Fibroblast of lung (primary cell): ENCODE data around the gene MSTN. TPM values are rescaled to one million over a fixed set of nuclear protein-coding genes. Genes with fewer than 3 reads are reported as not detected.

Experiments
- DNase-seq, 2 donors: peaks; one replicate each; pipeline versions ENCODE4 v3.0.0 to v3.0.0-alpha.2; 2010; ENCODE audit warnings: low read depth in 2 of 2
- H2AFZ ChIP-seq: 2 replicates; pipeline ENCODE4 v1.5.1; 2012; ENCODE audit warnings: low read length, control low read depth, inconsistent platforms
- H3K27ac ChIP-seq: 2 replicates; pipeline ENCODE4 v1.5.1; 2011; ENCODE audit warnings: low read length, control low read depth; ENCODE audit not compliant: insufficient read depth
- H3K27me3 ChIP-seq: 2 replicates; pipeline ENCODE4 v1.5.1; 2011; ENCODE audit warnings: mild to moderate bottlenecking, low read length; ENCODE audit not compliant: control insufficient read depth, insufficient read depth
- H3K36me3 ChIP-seq: 2 replicates; pipeline ENCODE4 v1.5.1; 2011; ENCODE audit warnings: low read length; ENCODE audit not compliant: control insufficient read depth, insufficient read depth
- H3K4me1 ChIP-seq: 2 replicates; pipeline ENCODE4 v1.5.1; 2011; ENCODE audit warnings: low read length; ENCODE audit not compliant: control insufficient read depth, insufficient read depth; ENCODE audit errors: extremely low read depth
- H3K4me2 ChIP-seq: 2 replicates; pipeline ENCODE4 v1.5.1; 2011; ENCODE audit warnings: low read length, control low read depth; ENCODE audit not compliant: insufficient read depth; ENCODE audit errors: extremely low read depth
- H3K4me3 ChIP-seq, 4 experiments: fragments of 200-600 bp in 1 of 4; sonication (generic) in 1 of 4; replicated peaks in 1 of 4; 2 replicates each; pipeline ENCODE4 v1.5.1; 2011 to 2016; ENCODE audit warnings: low read length in 4 of 4, low read depth in 3 of 4, mild to moderate bottlenecking in 3 of 4, control low read depth in 2 of 4, inconsistent platforms in 1 of 4, mixed read lengths in 1 of 4; ENCODE audit not compliant: insufficient read depth in 1 of 4; ENCODE audit errors: control extremely low read depth in 1 of 4
- H3K79me2 ChIP-seq: 2 replicates; pipeline ENCODE4 v1.5.1; 2012; ENCODE audit warnings: mild to moderate bottlenecking, low read length, inconsistent platforms; ENCODE audit not compliant: control insufficient read depth, insufficient read depth
- H3K9ac ChIP-seq: 2 replicates; pipeline ENCODE4 v1.5.1; 2011; ENCODE audit warnings: mild to moderate bottlenecking, low read length, control low read depth; ENCODE audit not compliant: insufficient read depth
- H3K9me3 ChIP-seq: 2 replicates; pipeline ENCODE4 v1.5.1; 2012; ENCODE audit warnings: low read depth, low read length; ENCODE audit not compliant: control insufficient read depth, insufficient read depth
- H4K20me1 ChIP-seq: 2 replicates; pipeline ENCODE4 v1.5.1; 2011; ENCODE audit warnings: low read length; ENCODE audit not compliant: control insufficient read depth, insufficient read depth; ENCODE audit errors: extremely low read depth
- CTCF ChIP-seq, 2 donors: IDR thresholded peaks in 1 of 2; conservative IDR thresholded peaks in 1 of 2; 1 replicate in 1 of 2; 2 replicates in 1 of 2; pipeline ENCODE4 v1.5.1; 2011 to 2012; ENCODE audit warnings: low read length in 2 of 2, control low read depth in 1 of 2, inconsistent platforms in 1 of 2, low read depth in 1 of 2, mild to moderate bottlenecking in 1 of 2
- EZH2 ChIP-seq: IDR thresholded peaks from 2 replicates; pipeline ENCODE4 v1.5.1; 2012; ENCODE audit warnings: low read length, control low read depth, mild to moderate bottlenecking; ENCODE audit errors: missing control alignments
- polyA plus RNA-seq, 2 donors: library from polyadenylated mRNA; depleted of rRNA in 1 of 2; stranded (reverse) in 1 of 2; unstranded in 1 of 2; fragments of >200 nt; gene quantifications; 2 replicates each; pipeline ENCODE4 v1.2.1, GENCODE V29; 2011 to 2012; ENCODE audit warnings: missing spikeins in 1 of 2
- total RNA-seq: library from RNA; depleted of rRNA; stranded (reverse); fragments of >200 nt; gene quantifications from 2 replicates; pipeline ENCODE4 v1.2.1, GENCODE V29; 2014

Gene MSTN
- total and polyA plus RNA-seq, 2 donors (not counting 1 experiment from before 2014, with no cell fraction given), result 3.1 to 19.6 TPM

- Histone ChIP-seq H3K27ac (no peak overlapping the region), H3K9ac (no peak overlapping the region), H2AFZ (no peak overlapping the region), H3K36me3 (no peaks in the 10 kb centered on the region), H3K27me3 (no peaks in the 10 kb centered on the region), H3K9me3 (no peaks in the 10 kb centered on the region), H3K4me1 (no peaks in the 10 kb centered on the region), H3K4me3 (no peak overlapping the region), H3K79me2 (no peaks in the 10 kb centered on the region), H4K20me1 (no peaks in the 10 kb centered on the region), H3K4me2 (no peak overlapping the region)
- no peak for TF ChIP-seq CTCF (conservative IDR thresholded peaks at IDR 0.05 in 1 of 2, IDR thresholded peaks at IDR 0.05 in 1 of 2; ENCODE audit: low read depth in 1 of 2, low read length in 2 of 2)
- TF ChIP-seq EZH2, result no peak
- DNase-seq, result no peak
Observed at GRCh38 chr2:190105554-190105953, 43.0 kb upstream of the MSTN start.

GRCh38 chr2:190103144-190103543 lies 40.6 kb upstream of the MSTN start:
- no peak overlapping the region for H3K9ac ChIP-seq
- no peaks in the 10 kb centered on the region for H3K27me3 ChIP-seq

GRCh38 chr2:190099890-190100697 lies 37.6 kb upstream of the MSTN start:
- Histone ChIP-seq H4K20me1 (no peaks in the 10 kb centered on the region), H3K27me3 (no peaks in the 10 kb centered on the region), H3K4me3 (no peak overlapping the region), H3K79me2 (no peaks in the 10 kb centered on the region), H2AFZ (no peak overlapping the region), H3K4me2 (no peak overlapping the region), H3K9ac (no peak overlapping the region), H3K27ac (no peak overlapping the region), H3K4me1 (no peaks in the 10 kb centered on the region), H3K36me3 (no peaks in the 10 kb centered on the region), H3K9me3 (no peaks in the 10 kb centered on the region)
- no peak for TF ChIP-seq EZH2
- TF ChIP-seq CTCF (conservative IDR thresholded peaks at IDR 0.05 in 1 of 2, IDR thresholded peaks at IDR 0.05 in 1 of 2; ENCODE audit: low read depth in 1 of 2, low read length in 2 of 2), result no peak
- no peak for DNase-seq

More at GRCh38 chr2:190103144-190103543, 40.6 kb upstream of the MSTN start:
- Histone ChIP-seq H2AFZ (no peak overlapping the region), H4K20me1 (no peaks in the 10 kb centered on the region), H3K36me3 (no peaks in the 10 kb centered on the region), H3K4me1 (no peaks in the 10 kb centered on the region), H3K27ac (no peak overlapping the region), H3K4me3 (no peak overlapping the region), H3K4me2 (no peak overlapping the region), H3K9me3 (no peaks in the 10 kb centered on the region), H3K79me2 (no peaks in the 10 kb centered on the region)
- TF ChIP-seq EZH2, result no peak
- no peak for TF ChIP-seq CTCF (conservative IDR thresholded peaks at IDR 0.05 in 1 of 2, IDR thresholded peaks at IDR 0.05 in 1 of 2; ENCODE audit: low read depth in 1 of 2, low read length in 2 of 2)
- no peak for DNase-seq
